CD14-positive monocyte (primary cell): ENCODE results near the gene TERT. TPM values are rescaled to one million over a fixed set of nuclear protein-coding genes. Genes with fewer than 3 reads are reported as not detected.
A peak's percentile ranks its signal among the peaks of the same experiment; 100 is the strongest.

ENCODE experiments used
- DNase-seq, 3 donors: peaks; one replicate each; pipeline ENCODE4 v3.0.0-alpha.2; 2011 to 2022
- H2AFZ ChIP-seq: 2 replicates; pipeline ENCODE4 v1.6.0; 2012; ENCODE audit warnings: mild to moderate bottlenecking, low read depth, low read length, inconsistent platforms; ENCODE audit not compliant: insufficient read depth, poor library complexity, severe bottlenecking
- H3K27ac ChIP-seq, 2 donors: 1 replicate in 1 of 2; 2 replicates in 1 of 2; pipeline ENCODE4 v1.5.1; 2012 to 2013; ENCODE audit warnings: low read length in 2 of 2, control low read depth in 1 of 2, inconsistent platforms in 1 of 2, low read depth in 1 of 2, mild to moderate bottlenecking in 1 of 2
- H3K27me3 ChIP-seq, 2 donors: one replicate each; pipeline versions ENCODE4 v1.6.0 to v1.6.1; 2011 to 2013; ENCODE audit warnings: low read length in 2 of 2; ENCODE audit not compliant: control insufficient read depth in 2 of 2, insufficient read depth in 2 of 2
- H3K36me3 ChIP-seq, 2 donors: replicated peaks in 1 of 2; 1 replicate in 1 of 2; 2 replicates in 1 of 2; pipeline versions ENCODE4 v1.5.1 to v1.6.1; 2012 to 2013; ENCODE audit warnings: low read length in 2 of 2, control low read depth in 1 of 2, inconsistent platforms in 1 of 2, mild to moderate bottlenecking in 1 of 2; ENCODE audit not compliant: insufficient read depth in 2 of 2, control insufficient read depth in 1 of 2
- H3K4me1 ChIP-seq, 2 donors: 1 replicate in 1 of 2; 2 replicates in 1 of 2; pipeline versions ENCODE4 v1.5.1 to v1.6.1; 2012 to 2013; ENCODE audit warnings: low read length in 2 of 2, control low read depth in 1 of 2, inconsistent platforms in 1 of 2, mild to moderate bottlenecking in 1 of 2, moderate library complexity in 1 of 2; ENCODE audit not compliant: insufficient read depth in 2 of 2, control insufficient read depth in 1 of 2
- H3K4me2 ChIP-seq: replicated peaks from 2 replicates; pipeline ENCODE3; 2012; ENCODE audit warnings: low read length, moderate library complexity, mild to moderate bottlenecking; ENCODE audit not compliant: poor library complexity, severe bottlenecking; ENCODE audit errors: extremely low read depth
- H3K4me3 ChIP-seq, 3 experiments: fragments of 200-600 bp in 1 of 3; sonication (generic) in 1 of 3; replicated peaks in 1 of 3; 1 replicate in 2 of 3; 2 replicates in 1 of 3; pipeline ENCODE4 v1.5.1; 2011 to 2013; ENCODE audit warnings: low read length in 3 of 3, mild to moderate bottlenecking in 3 of 3, control low read depth in 2 of 3, low read depth in 2 of 3, inconsistent platforms in 1 of 3, moderate library complexity in 1 of 3
- H3K79me2 ChIP-seq: 2 replicates; pipeline ENCODE4 v1.6.0; 2012; ENCODE audit warnings: mild to moderate bottlenecking, control low read depth, inconsistent platforms, low read length, moderate library complexity; ENCODE audit not compliant: insufficient read depth
- H3K9ac ChIP-seq: 2 replicates; pipeline ENCODE4 v1.6.0; 2017; ENCODE audit warnings: low read length, mild to moderate bottlenecking; ENCODE audit not compliant: insufficient read depth, poor library complexity, severe bottlenecking
- H3K9me3 ChIP-seq, 2 donors: replicated peaks in 1 of 2; 1 replicate in 1 of 2; 2 replicates in 1 of 2; pipeline versions ENCODE4 v1.5.1 to v1.6.1; 2012 to 2013; ENCODE audit warnings: low read length in 2 of 2, control low read depth in 1 of 2; ENCODE audit not compliant: control insufficient read depth in 1 of 2, insufficient read depth in 1 of 2
- H4K20me1 ChIP-seq: 2 replicates; pipeline ENCODE4 v1.6.0; 2012; ENCODE audit warnings: mild to moderate bottlenecking, low read length, control low read depth, moderate library complexity; ENCODE audit not compliant: insufficient read depth
- H3K27ac Mint-ChIP-seq, 7 donors: one replicate each; pipeline ENCODE4 v1.8.0; 2020; ENCODE audit warnings: mild to moderate bottlenecking in 7 of 7, mixed read lengths in 7 of 7, moderate library complexity in 6 of 7, inconsistent platforms in 2 of 7
- H3K27me3 Mint-ChIP-seq, 3 donors: one replicate each; pipeline ENCODE4 v1.8.0; 2021 to 2022; ENCODE audit warnings: low read depth in 3 of 3, mild to moderate bottlenecking in 3 of 3, mixed read lengths in 3 of 3, moderate library complexity in 3 of 3, inconsistent platforms in 1 of 3
- H3K36me3 Mint-ChIP-seq, 2 donors: one replicate each; pipeline ENCODE4 v1.8.0; 2020; ENCODE audit warnings: mixed read lengths in 2 of 2, inconsistent platforms in 1 of 2, mild to moderate bottlenecking in 1 of 2
- H3K4me1 Mint-ChIP-seq: one replicate; pipeline ENCODE4 v1.8.0; 2020; ENCODE audit warnings: mild to moderate bottlenecking, mixed read lengths
- H3K4me3 Mint-ChIP-seq, 2 donors: one replicate each; pipeline ENCODE4 v1.8.0; 2020; ENCODE audit warnings: mild to moderate bottlenecking in 2 of 2, mixed read lengths in 2 of 2, moderate library complexity in 1 of 2
- H3K9me3 Mint-ChIP-seq, 7 donors: one replicate each; pipeline ENCODE4 v1.8.0; 2020 to 2022; ENCODE audit warnings: mixed read lengths in 7 of 7, mild to moderate bottlenecking in 6 of 7, moderate library complexity in 6 of 7, inconsistent platforms in 2 of 7
- WGBS: methylation state at CpG from one replicate; pipeline ENCODE4 v1.1.5; 2013; ENCODE audit warnings: missing lambda C conversion rate; ENCODE audit not compliant: insufficient coverage; 5-methylcytosine and 5-hydroxymethylcytosine counted together
- intact Hi-C, 2 donors: fragments of 100-400 bp; cut with micrococcal nuclease; formaldehyde crosslinking; loops; one replicate each; pipeline versions ENCODE4 v1.15.0 to v1.15.1; 2023
- polyA plus RNA-seq, 3 donors: library from polyadenylated mRNA; depleted of rRNA in 1 of 3; unstranded in 2 of 3; stranded (reverse) in 1 of 3; fragments of 300-500 nt in 2 of 3; fragments of >200 nt in 1 of 3; fragmentation: Illumina TruSeq in 2 of 3; gene quantifications; 1 replicate in 2 of 3; 2 replicates in 1 of 3; pipeline ENCODE4 v1.2.3, GENCODE V29; 2012 to 2021
- TF ChIP-seq, protein P1 (sequence below): fragments of 200-600 bp; IDR thresholded peaks from one replicate; pipeline ENCODE4 v1.8.0; 2022; ENCODE audit warnings: antibody characterized with exemption, mild to moderate bottlenecking

TERT gene
- polyA plus RNA-seq, 3 donors, result not detected

DNA sequence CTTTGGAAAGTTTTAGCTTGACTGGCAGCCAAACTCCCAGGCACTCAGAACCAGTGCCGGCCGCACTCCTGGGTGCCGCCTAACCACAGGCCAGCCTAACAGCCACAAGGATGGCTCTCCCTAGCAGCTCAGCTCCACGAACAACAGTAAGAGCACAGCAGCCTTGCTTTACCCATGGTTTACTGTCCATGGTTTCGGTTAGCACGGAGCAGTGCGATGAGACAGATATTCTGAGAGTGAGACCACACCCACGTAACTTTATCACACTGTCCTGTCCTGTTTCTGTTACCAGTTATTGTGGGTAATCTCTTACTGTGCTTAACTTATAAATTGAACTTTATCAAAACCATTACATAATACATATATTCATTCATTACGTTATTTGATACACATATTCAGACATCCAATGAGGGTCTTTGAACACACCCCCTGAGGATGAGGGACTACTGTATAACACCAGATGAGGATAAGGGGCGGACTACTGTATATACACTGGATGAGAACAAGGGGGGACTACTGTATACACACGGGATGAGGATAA, 37.7 kb upstream of the TERT start:
- Histone ChIP-seq H3K79me2 (no peaks in the 10 kb centered on the region), H3K4me1 (no peaks in the 10 kb centered on the region), H3K36me3 (peaks cover 81 to 92% of the 10 kb centered on the region in 2 donors), H3K4me3 (no peak overlapping the region), H3K4me2 (no peak overlapping the region), H3K27ac (no peak overlapping the region), H3K9ac (no peak overlapping the region), H3K9me3 (no peaks in the 10 kb centered on the region), H2AFZ (no peak overlapping the region), H3K27me3 (no peaks in the 10 kb centered on the region), H4K20me1 (peaks cover 56% of the 10 kb centered on the region)
- H3K36me3 Mint-ChIP-seq, result peaks cover 76% of the 10 kb centered on the region in 2 donors
- 85% methylated on average over 4 of the region's 11 CpGs for WGBS
- intact Hi-C loops, result loop anchor here in 1 of 2 donors (1.0 kb wide), 1 partner anchor 28 kb away; no protein-coding TSS in a partner anchor
- H3K4me3 Mint-ChIP-seq, result no peak overlapping the region
- TF ChIP-seq, protein P1, sequence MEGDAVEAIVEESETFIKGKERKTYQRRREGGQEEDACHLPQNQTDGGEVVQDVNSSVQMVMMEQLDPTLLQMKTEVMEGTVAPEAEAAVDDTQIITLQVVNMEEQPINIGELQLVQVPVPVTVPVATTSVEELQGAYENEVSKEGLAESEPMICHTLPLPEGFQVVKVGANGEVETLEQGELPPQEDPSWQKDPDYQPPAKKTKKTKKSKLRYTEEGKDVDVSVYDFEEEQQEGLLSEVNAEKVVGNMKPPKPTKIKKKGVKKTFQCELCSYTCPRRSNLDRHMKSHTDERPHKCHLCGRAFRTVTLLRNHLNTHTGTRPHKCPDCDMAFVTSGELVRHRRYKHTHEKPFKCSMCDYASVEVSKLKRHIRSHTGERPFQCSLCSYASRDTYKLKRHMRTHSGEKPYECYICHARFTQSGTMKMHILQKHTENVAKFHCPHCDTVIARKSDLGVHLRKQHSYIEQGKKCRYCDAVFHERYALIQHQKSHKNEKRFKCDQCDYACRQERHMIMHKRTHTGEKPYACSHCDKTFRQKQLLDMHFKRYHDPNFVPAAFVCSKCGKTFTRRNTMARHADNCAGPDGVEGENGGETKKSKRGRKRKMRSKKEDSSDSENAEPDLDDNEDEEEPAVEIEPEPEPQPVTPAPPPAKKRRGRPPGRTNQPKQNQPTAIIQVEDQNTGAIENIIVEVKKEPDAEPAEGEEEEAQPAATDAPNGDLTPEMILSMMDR, result no peak
- H3K27me3 Mint-ChIP-seq, result peaks cover 0 to 3% (median 0%) of the 10 kb centered on the region in 3 donors
- no peak for DNase-seq
- no peaks in the 10 kb centered on the region for H3K4me1 Mint-ChIP-seq
- H3K9me3 Mint-ChIP-seq, result no peaks in the 10 kb centered on the region
- peak overlapping the region in 3 of 7 donors; percentile 20 to 57 (median 56) for H3K27ac Mint-ChIP-seq

DNA sequence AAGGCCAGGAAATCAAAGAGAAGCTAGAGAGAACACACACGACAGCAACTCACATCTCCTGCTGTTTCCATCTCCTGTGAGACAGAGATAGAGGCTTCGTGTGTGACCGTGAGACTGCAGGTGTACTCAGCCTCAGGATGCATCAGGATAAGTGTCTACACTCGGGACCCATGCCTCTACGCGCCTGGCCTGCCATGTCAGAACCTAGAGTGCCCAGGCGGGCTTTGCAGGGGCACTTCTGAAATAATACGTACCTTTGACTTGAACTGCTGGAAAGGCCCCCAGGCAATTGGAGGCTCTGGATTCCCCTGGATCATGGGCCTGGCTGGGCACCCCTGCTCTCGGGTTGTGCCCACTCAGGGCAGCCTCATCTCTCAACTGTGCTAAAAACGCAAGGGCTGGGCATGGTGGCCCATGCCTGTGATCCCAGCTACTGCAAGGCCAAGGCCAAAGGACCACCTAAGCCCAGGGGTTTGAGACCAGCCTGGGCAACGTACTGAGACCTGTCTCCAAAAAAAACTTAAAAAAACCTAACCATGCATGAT, 37.1 kb upstream of the TERT start:
- peaks cover 75 to 86% of the 10 kb centered on the region in 2 donors for H3K36me3 ChIP-seq
- H3K4me3 ChIP-seq, result no peak overlapping the region
- H3K27me3 ChIP-seq, result no peaks in the 10 kb centered on the region
- WGBS, result 97% methylated on average over 11 of the region's 11 CpGs
- DNase-seq, result no peak
- H3K79me2 ChIP-seq, result no peaks in the 10 kb centered on the region
- intact Hi-C loops, result no loop called here
- Mint-ChIP-seq H3K9me3 (no peaks in the 10 kb centered on the region), H3K4me1 (no peaks in the 10 kb centered on the region), H3K4me3 (no peak overlapping the region), H3K27ac (peak overlapping the region in 1 of 7 donors; percentile 20), H3K27me3 (peaks cover 0 to 3% (median 0%) of the 10 kb centered on the region in 3 donors), H3K36me3 (peaks cover 71 to 74% of the 10 kb centered on the region in 2 donors)
- H3K9me3 ChIP-seq, result no peaks in the 10 kb centered on the region
- H3K9ac ChIP-seq, result no peak overlapping the region
- TF ChIP-seq, protein P1, result no peak
- no peak overlapping the region for H2AFZ ChIP-seq
- no peak overlapping the region for H3K4me2 ChIP-seq
- peaks cover 56% of the 10 kb centered on the region for H4K20me1 ChIP-seq
- no peaks in the 10 kb centered on the region for H3K4me1 ChIP-seq
- H3K27ac ChIP-seq, result no peak overlapping the region
